Measurements from ENCODE around the gene TTLL12.

TTLL12 gene

GRCh38 chr22:43180670-43181069 is 6.3 kb downstream of the TTLL12 start (continued):
- TF ChIP-seq RARB (CRISPR knock-in tag; IDR thresholded peaks at IDR 0.05) (no peak), ZNF8 (CRISPR knock-in tag; IDR thresholded peaks at IDR 0.05) (no peak)

- TF ChIP-seq OSR1 (CRISPR knock-in tag; IDR thresholded peaks at IDR 0.05) (no peak), ZNF8 (CRISPR knock-in tag; IDR thresholded peaks at IDR 0.05) (no peak), CREB5 (CRISPR knock-in tag; IDR thresholded peaks at IDR 0.05; ENCODE audit: low read depth) (no peak), ISL1 (CRISPR knock-in tag; IDR thresholded peaks at IDR 0.05) (no peak), ESRRG (CRISPR knock-in tag; IDR thresholded peaks at IDR 0.05) (no peak), CSRNP3 (CRISPR knock-in tag; IDR thresholded peaks at IDR 0.05) (no peak), PATZ1 (CRISPR knock-in tag; IDR thresholded peaks at IDR 0.05; ENCODE audit: borderline replicate concordance) (no peak), TCF4 (CRISPR knock-in tag; IDR thresholded peaks at IDR 0.05; ENCODE audit: borderline replicate concordance) (no peak), TSHZ2 (CRISPR knock-in tag; IDR thresholded peaks at IDR 0.05) (no peak), ZC3H10 (CRISPR knock-in tag; IDR thresholded peaks at IDR 0.05) (no peak), GLIS3 (CRISPR knock-in tag; IDR thresholded peaks at IDR 0.05) (no peak)
- ATAC-seq: no peak
Measured at GRCh38 chr22:43179911-43180195, 7.1 kb downstream of the TTLL12 start.

- TF ChIP-seq SNAI2 (CRISPR knock-in tag; IDR thresholded peaks at IDR 0.05) (no peak), ZNF565 (CRISPR knock-in tag; conservative IDR thresholded peaks at IDR 0.05; ENCODE audit: low read depth) (no peak), CSDC2 (CRISPR knock-in tag; IDR thresholded peaks at IDR 0.05) (no peak), ZC3H10 (CRISPR knock-in tag; IDR thresholded peaks at IDR 0.05) (no peak), CSRNP3 (CRISPR knock-in tag; IDR thresholded peaks at IDR 0.05) (no peak), ESRRG (CRISPR knock-in tag; IDR thresholded peaks at IDR 0.05) (no peak), ZNF8 (CRISPR knock-in tag; IDR thresholded peaks at IDR 0.05) (no peak), ZFP30 (CRISPR knock-in tag; IDR thresholded peaks at IDR 0.05) (no peak), PATZ1 (CRISPR knock-in tag; IDR thresholded peaks at IDR 0.05; ENCODE audit: borderline replicate concordance) (no peak)
- ATAC-seq: no peak
Measured at GRCh38 chr22:43179146-43179910, 7.6 kb downstream of the TTLL12 start.

- no peak for ATAC-seq
- TF ChIP-seq CSRNP3 (CRISPR knock-in tag; IDR thresholded peaks at IDR 0.05) (no peak), RARB (CRISPR knock-in tag; IDR thresholded peaks at IDR 0.05) (no peak), ZNF8 (CRISPR knock-in tag; IDR thresholded peaks at IDR 0.05) (no peak), CREB5 (CRISPR knock-in tag; IDR thresholded peaks at IDR 0.05; ENCODE audit: low read depth) (no peak), GLIS3 (CRISPR knock-in tag; IDR thresholded peaks at IDR 0.05) (no peak), ISL1 (CRISPR knock-in tag; IDR thresholded peaks at IDR 0.05) (no peak), ZC3H10 (CRISPR knock-in tag; IDR thresholded peaks at IDR 0.05) (no peak), SNAI2 (CRISPR knock-in tag; IDR thresholded peaks at IDR 0.05) (no peak), PATZ1 (CRISPR knock-in tag; IDR thresholded peaks at IDR 0.05; ENCODE audit: borderline replicate concordance) (no peak), ARNTL (CRISPR knock-in tag; IDR thresholded peaks at IDR 0.05; ENCODE audit: borderline replicate concordance, low read depth) (no peak), ZFP3 (CRISPR knock-in tag; IDR thresholded peaks at IDR 0.05) (no peak)
Measured at GRCh38 chr22:43177479-43177878, 9.5 kb downstream of the TTLL12 start.

All from SK-N-SH treated with all-trans-retinoic acid at 6 μM for 48 hours (cell line).